Measurements from ENCODE around the gene THOC6.

GRCh38 chr16:3003582-3004270, 20.1 kb upstream of the THOC6 start:
- TF ChIP-seq POLR2A (IDR thresholded peaks at IDR 0.05; ENCODE audit: low read depth, low read length) = no peak
- TF ChIP-seq POU2F2 (IDR thresholded peaks at IDR 0.05; ENCODE audit: low read depth, low read length) = no peak
- TF ChIP-seq POLR2AphosphoS5 (IDR thresholded peaks at IDR 0.05; ENCODE audit: low read depth, low read length) = no peak
- peak; percentile 24 for TF ChIP-seq PAX5 (IDR thresholded peaks at IDR 0.05; ENCODE audit: insufficient read depth, low read length, severe bottlenecking)
- no peak for TF ChIP-seq TAF1 (IDR thresholded peaks at IDR 0.05; ENCODE audit: low read depth, low read length)

Measured in GM12891 (cell line).